GM15510 (cell line): ENCODE data around the gene PGAP6.

Source experiments
- POLR2A ChIP-seq: IDR thresholded peaks from 3 replicates; pipeline ENCODE4 v1.6.1; 2011; ENCODE audit warnings: borderline replicate concordance; ENCODE audit not compliant: insufficient read length; ENCODE audit errors: extremely low read depth

PGAP6 gene

DNA sequence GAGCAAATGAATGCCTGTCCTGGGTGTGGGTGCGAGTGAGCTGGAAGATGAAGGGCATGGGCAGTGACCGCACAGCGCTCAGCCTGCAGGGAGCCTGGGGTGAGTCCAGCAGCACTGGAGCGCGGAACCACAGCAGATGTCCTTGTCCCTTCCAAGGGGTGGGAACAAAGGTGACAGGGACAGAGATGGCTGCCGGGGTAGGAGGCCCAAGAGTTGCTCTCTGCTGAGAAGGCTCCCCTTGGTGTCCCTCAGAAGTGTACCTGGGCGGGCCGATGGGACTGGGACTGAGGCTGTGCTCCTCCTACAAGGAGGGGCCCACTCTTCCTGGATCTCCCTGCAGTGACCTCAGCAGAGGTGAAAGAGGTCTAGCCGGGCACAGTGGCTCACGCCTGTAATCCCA, 7.6 kb upstream of the PGAP6 start:
- no peak for TF ChIP-seq POLR2A

DNA sequence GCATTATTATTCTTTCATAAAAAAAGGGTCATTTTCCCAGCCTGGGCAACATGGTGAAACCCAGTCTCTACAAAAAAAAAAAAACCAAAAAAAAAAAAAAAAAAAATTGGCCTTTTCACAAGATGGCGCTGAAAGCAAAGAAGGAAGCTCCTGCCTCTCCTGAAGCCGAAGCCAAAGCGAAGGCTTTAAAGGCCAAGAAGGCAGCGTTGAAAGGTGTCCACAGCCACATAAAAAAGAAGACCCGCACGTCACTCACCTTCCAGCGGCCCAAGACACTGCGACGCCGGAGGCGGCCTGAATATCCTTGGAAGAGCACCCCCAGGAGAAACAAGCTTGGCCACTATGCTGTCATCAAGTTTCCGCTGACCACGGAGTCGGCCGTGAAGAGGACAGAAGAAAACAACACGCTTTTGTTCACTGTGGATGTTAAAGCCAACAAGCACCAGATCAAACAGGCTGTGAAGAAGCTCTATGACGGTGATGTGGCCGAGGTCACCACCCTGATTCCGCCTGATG, 4.9 kb upstream of the PGAP6 start:
- no peak for TF ChIP-seq POLR2A

GRCh38 chr16:383326-384051, 1.7 kb upstream of the PGAP6 start:
- TF ChIP-seq POLR2A: peak; percentile 41

DNA sequence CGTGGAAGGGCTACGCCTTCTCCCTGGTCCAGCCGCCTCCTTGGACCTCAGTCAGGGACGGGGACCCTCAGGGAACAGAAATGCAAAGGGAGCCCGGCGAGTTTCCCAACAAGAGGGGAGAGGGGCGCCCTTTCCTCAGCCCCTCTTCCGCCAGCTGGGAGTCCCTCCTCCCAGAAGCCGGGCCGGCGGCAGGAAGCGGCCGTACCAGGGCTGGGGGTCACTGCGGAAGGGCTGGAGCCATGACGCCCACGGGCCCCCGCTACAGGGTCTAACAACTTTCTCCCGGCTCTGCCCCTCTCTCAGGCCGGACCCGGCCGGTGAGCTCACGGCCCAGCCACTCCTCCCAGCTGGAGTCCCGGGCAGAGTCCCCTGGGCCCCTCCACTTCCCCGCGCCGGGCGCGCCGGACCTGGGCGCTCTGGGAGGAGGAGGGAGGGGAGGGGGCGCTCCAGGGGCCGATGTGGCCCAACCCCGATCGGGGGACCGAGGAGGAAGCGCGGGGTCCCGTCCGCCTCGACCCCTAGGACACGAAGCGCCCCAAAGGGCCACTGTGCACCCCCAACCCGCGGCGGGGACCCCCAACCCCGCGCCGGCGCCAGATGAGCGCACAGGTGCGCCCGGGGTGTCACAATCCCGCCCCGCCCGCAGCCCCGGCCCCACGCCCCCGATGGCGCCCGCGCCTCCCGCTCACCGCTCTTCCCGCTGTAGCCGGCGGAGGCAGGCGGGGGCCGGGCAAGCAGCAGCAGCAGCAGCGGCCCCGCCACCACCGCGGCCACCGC, 578 bp downstream of the PGAP6 start:
- TF ChIP-seq POLR2A: peak; percentile 10

DNA sequence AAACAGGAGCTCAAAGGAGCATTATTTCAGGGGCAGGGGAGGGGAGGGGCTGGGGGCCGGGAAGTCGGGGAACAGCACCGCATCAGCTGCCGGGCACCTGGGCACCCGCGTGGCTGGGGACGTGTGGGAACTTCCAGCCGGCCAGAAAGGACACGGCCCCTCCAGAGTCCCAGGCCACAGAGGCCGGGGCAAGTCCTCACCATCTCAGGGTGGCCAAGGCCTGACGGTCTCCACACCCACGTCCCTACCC, 1.1 kb downstream of the PGAP6 start:
- no peak for TF ChIP-seq POLR2A

GRCh38 chr16:379961-380761, 1.6 kb downstream of the PGAP6 start:
- no peak for TF ChIP-seq POLR2A

- TF ChIP-seq POLR2A: no peak
Measured at GRCh38 chr16:379183-379960, 2.4 kb downstream of the PGAP6 start.

DNA sequence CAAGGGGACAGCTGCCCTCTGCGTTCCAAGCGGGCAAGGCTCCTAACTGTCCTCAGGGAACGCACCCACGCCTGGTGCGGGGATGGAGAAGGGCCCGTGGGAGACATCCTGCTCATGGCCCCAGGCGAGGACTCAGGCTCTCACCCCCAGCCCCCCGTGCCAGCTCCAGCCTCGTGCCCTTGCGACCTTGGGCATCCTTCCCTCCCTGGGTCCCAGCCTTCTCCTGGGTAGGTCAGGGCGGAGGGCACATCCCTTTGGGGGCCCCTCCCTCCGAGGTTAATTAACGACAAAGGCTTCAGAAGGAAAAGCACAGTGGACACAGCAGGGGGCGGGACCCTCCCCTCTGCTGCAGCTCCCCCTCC, 3.0 kb downstream of the PGAP6 start:
- no peak for TF ChIP-seq POLR2A

DNA sequence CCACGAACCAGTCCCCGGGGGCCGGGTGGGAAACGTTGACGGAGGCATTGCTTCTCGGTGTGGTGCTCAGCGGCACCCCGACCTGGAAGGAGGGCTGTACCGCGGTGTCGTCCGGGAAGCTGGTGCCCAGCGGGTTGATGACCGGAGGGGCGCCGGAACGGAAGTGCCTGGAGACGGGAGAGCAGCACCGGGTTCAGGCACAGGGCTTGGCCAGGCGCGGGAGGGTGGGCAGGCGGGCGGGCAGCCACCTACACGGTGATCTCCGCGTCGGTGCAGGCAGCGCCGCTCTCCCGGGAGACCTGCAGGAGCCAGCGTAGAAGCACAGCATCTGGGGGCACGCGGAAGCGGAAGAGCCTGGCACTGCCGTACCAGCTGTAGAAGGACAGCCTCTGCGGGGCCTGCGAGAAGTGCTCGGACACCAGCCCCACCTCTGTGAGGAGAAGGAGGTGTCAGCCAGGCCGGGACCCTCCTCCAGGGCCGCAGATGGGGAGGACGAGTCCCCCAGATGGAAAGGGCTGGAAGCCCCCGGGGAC, 4.3 kb downstream of the PGAP6 start:
- no peak for TF ChIP-seq POLR2A

- no peak for TF ChIP-seq POLR2A
Measured at GRCh38 chr16:376817-377418, 4.9 kb downstream of the PGAP6 start.

DNA sequence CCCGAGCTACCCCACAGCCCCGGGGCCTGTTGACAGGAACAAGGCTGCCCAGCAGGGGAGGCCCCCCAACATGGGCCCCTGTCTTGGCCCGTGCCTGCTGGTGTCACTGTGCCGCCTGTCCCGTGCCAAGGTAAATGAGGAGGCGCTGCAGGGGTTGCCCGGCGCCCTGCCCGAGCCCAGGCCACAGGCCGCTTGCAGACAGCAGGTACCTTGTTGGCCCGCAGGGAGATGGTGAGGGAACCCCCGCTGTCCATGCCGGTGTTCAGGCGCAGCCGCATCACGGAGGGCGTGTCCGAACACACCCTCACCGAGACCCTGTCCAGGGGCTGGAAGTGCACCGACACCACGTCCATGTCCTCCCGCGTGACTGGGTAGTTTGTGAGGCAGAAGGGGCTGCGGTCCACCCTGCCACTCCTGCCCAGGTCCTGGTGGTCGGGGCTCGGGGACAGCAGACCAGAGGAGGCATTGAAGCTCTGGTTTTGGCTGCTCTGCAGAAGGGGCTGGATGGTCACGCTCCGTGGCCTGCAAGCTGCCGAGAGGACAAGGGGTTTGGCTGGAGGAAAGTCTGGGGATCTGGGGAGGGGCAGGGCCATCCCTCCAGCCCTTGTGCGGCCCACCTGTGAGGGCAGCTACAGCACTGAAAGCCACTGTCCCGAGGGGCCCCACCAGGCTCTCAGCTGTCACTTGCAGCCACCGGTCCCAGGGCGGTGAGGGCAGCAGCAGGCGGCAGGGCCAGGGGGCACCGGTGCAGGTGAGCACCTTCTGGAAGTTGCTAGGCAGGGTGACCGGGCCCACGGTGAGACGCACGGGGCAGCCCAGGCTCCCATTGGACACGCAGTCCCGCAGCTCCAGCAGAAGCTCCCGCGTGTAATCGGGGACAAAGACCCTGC, 5.6 kb downstream of the PGAP6 start:
- no peak for TF ChIP-seq POLR2A

GRCh38 chr16:375212-375611, 6.6 kb downstream of the PGAP6 start:
- no peak for TF ChIP-seq POLR2A

DNA sequence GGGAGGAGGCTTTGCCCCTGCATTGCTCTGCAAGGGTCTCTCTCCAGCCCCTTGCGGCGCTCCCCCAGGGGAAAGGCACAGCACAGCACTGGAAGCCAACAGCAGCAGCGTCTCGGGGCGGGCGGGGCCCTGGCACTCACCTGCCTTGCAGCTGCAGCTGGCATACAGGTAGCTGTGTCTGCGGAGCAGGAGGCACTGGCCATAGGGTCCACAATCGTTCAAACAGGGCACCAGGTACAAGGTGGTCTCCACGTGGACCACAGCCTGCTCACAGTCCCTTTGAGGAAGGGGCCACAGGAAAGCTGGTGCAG, 7.2 kb downstream of the PGAP6 start:
- TF ChIP-seq POLR2A: no peak

- TF ChIP-seq POLR2A: no peak
Measured at GRCh38 chr16:373848-374615, 7.7 kb downstream of the PGAP6 start.
